Measurements from ENCODE around the gene LCORL.

The LCORL gene

DNA sequence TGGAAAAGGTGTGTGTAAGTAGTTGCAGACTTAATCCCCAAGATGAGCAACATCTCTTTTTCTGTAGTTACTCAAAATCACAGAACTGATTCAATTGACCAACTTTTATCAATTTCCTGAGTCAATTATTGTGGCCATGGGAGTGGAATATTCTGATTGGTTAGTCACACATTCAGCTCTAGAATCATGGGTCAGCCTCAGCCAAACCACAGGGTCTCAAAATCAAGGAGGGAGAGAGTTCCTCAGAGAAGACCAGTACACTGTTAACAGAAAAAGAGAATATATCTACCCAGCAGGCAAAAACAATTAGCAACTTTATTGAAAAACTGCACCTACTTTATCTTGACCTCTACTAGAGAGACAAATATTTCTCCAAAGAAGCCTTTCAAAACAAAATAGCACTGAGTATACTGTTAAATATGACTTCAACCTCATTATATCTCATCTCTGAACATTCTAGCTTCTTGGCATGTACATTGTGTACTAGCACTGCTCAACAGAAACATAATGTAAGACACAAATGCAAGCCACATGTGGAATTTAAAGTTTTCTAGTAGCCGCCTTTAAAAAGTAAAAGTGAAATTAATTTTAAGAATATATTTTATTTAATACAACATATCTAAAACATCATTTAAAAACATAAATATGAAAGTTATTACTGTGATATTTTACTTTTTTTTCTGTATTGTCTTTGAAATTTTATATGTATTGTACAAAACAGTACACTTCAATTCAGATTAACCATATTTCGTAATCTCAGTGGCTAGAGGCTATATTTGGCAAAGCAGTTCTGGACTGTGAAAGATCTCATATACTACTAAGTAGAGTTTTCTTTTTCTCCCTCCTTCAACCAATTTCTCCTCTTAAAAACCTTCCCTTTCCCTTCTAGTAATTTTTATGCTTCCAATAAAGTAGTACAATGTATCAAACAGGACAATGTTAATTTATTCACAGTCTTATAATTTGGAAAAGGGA lies 11.8 kb upstream of the LCORL start:
- TF ChIP-seq, protein P1, sequence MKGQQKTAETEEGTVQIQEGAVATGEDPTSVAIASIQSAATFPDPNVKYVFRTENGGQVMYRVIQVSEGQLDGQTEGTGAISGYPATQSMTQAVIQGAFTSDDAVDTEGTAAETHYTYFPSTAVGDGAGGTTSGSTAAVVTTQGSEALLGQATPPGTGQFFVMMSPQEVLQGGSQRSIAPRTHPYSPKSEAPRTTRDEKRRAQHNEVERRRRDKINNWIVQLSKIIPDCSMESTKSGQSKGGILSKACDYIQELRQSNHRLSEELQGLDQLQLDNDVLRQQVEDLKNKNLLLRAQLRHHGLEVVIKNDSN (IDR thresholded peaks at IDR 0.05): no peak
- TF ChIP-seq ZBTB7A (IDR thresholded peaks at IDR 0.05; ENCODE audit: low read depth): no peak

DNA sequence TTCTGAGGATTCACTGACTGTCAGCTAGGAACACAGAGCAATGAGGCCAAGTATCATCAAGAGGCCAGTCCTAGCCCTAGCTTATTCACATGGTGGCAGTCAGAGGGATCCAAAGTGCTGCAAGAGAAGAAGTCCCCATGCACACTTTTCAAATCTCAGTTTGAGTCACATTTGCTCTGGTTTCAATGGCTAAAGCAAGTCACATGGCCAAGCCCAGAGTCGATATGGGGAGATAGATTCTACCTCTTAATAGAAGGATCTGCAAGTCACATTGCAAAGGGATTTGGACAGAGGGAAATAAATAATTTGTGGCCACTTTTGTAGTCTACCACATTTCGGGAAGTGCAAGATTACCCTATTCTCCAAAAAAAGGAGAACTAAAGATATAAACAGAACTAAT lies 3.7 kb upstream of the LCORL start:
- TF ChIP-seq CREB1 (IDR thresholded peaks at IDR 0.05; ENCODE audit: low read depth) (no peak), EP300 (IDR thresholded peaks at IDR 0.05; ENCODE audit: borderline replicate concordance) (no peak), EGR1 (IDR thresholded peaks at IDR 0.05) (no peak), TCF12 (IDR thresholded peaks at IDR 0.05; ENCODE audit: low read depth) (no peak), TAF1 (IDR thresholded peaks at IDR 0.05; ENCODE audit: low read depth) (no peak), NFIC (IDR thresholded peaks at IDR 0.05) (no peak), FOXM1 (IDR thresholded peaks at IDR 0.05; ENCODE audit: borderline replicate concordance, low read depth) (no peak), YY1 (IDR thresholded peaks at IDR 0.05; ENCODE audit: low read depth) (no peak)
- TF ChIP-seq, protein P2, sequence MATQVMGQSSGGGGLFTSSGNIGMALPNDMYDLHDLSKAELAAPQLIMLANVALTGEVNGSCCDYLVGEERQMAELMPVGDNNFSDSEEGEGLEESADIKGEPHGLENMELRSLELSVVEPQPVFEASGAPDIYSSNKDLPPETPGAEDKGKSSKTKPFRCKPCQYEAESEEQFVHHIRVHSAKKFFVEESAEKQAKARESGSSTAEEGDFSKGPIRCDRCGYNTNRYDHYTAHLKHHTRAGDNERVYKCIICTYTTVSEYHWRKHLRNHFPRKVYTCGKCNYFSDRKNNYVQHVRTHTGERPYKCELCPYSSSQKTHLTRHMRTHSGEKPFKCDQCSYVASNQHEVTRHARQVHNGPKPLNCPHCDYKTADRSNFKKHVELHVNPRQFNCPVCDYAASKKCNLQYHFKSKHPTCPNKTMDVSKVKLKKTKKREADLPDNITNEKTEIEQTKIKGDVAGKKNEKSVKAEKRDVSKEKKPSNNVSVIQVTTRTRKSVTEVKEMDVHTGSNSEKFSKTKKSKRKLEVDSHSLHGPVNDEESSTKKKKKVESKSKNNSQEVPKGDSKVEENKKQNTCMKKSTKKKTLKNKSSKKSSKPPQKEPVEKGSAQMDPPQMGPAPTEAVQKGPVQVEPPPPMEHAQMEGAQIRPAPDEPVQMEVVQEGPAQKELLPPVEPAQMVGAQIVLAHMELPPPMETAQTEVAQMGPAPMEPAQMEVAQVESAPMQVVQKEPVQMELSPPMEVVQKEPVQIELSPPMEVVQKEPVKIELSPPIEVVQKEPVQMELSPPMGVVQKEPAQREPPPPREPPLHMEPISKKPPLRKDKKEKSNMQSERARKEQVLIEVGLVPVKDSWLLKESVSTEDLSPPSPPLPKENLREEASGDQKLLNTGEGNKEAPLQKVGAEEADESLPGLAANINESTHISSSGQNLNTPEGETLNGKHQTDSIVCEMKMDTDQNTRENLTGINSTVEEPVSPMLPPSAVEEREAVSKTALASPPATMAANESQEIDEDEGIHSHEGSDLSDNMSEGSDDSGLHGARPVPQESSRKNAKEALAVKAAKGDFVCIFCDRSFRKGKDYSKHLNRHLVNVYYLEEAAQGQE (IDR thresholded peaks at IDR 0.05; ENCODE audit: low read depth): no peak
- TF ChIP-seq, protein P1 (IDR thresholded peaks at IDR 0.05): no peak

DNA sequence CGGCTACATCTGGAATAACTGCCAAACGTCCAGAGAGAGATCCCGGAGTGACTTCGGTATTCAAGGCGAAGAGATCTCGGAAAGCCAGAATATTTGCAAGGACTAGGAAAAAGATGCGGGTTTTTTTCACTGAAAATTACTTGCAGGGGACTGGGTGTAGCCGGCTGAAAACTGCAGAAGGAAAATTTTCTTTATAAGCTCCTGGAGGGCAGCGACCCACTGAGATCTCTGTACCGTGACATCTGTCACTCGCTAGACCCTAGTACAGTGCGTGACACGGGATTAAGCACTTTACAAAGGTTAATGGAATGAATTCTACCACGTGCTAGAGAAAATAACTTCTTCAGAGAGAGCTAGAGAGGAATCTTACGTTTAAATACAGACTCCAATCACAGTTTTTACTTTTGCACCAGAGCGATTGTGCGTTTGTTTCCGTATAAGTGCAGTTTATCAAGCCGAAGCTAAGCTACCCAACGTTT lies 1.1 kb upstream of the LCORL start:
- TF ChIP-seq CREB1 (IDR thresholded peaks at IDR 0.05; ENCODE audit: low read depth): no peak
- no peak for TF ChIP-seq EGR1 (IDR thresholded peaks at IDR 0.05)
- TF ChIP-seq, protein P3, sequence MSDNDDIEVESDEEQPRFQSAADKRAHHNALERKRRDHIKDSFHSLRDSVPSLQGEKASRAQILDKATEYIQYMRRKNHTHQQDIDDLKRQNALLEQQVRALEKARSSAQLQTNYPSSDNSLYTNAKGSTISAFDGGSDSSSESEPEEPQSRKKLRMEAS (IDR thresholded peaks at IDR 0.05): no peak
- TF ChIP-seq ZBTB7A (IDR thresholded peaks at IDR 0.05; ENCODE audit: low read depth): no peak
- TF ChIP-seq, protein P2 (IDR thresholded peaks at IDR 0.05; ENCODE audit: low read depth): no peak
- TF ChIP-seq RAD21 (IDR thresholded peaks at IDR 0.05; ENCODE audit: low read depth): no peak
- TF ChIP-seq, protein P1 (IDR thresholded peaks at IDR 0.05): no peak
- no peak for TF ChIP-seq CEBPB (IDR thresholded peaks at IDR 0.05)
- TF ChIP-seq EP300 (IDR thresholded peaks at IDR 0.05; ENCODE audit: borderline replicate concordance): no peak
- no peak for TF ChIP-seq FOXM1 (IDR thresholded peaks at IDR 0.05; ENCODE audit: borderline replicate concordance, low read depth)
- TF ChIP-seq TAF1 (IDR thresholded peaks at IDR 0.05; ENCODE audit: low read depth): no peak
- TF ChIP-seq YY1 (IDR thresholded peaks at IDR 0.05; ENCODE audit: low read depth): no peak
- TF ChIP-seq NFIC (IDR thresholded peaks at IDR 0.05): no peak

DNA sequence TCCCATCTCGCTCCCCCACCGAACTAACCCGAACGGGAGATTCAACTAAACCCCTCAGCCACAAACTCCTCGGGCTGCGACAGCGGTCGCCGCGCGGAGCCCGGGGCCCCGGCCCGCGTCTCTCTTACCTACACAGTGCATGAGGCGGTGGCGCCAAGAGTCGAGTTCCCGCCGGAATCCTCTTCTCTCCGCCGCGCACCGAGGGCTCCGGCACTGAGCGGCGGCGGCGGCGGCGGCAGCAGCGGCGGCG lies 160 bp downstream of the LCORL start:
- TF ChIP-seq TAF1 (IDR thresholded peaks at IDR 0.05; ENCODE audit: low read depth): no peak; the same call in 1 of the 2 replicates
- TF ChIP-seq NFIC (IDR thresholded peaks at IDR 0.05): no peak
- TF ChIP-seq EP300 (IDR thresholded peaks at IDR 0.05; ENCODE audit: borderline replicate concordance): peak; percentile 41
- TF ChIP-seq RAD21 (IDR thresholded peaks at IDR 0.05; ENCODE audit: low read depth): no peak
- no peak for TF ChIP-seq TCF12 (IDR thresholded peaks at IDR 0.05; ENCODE audit: low read depth)
- no peak for TF ChIP-seq CREB1 (IDR thresholded peaks at IDR 0.05; ENCODE audit: low read depth)

DNA sequence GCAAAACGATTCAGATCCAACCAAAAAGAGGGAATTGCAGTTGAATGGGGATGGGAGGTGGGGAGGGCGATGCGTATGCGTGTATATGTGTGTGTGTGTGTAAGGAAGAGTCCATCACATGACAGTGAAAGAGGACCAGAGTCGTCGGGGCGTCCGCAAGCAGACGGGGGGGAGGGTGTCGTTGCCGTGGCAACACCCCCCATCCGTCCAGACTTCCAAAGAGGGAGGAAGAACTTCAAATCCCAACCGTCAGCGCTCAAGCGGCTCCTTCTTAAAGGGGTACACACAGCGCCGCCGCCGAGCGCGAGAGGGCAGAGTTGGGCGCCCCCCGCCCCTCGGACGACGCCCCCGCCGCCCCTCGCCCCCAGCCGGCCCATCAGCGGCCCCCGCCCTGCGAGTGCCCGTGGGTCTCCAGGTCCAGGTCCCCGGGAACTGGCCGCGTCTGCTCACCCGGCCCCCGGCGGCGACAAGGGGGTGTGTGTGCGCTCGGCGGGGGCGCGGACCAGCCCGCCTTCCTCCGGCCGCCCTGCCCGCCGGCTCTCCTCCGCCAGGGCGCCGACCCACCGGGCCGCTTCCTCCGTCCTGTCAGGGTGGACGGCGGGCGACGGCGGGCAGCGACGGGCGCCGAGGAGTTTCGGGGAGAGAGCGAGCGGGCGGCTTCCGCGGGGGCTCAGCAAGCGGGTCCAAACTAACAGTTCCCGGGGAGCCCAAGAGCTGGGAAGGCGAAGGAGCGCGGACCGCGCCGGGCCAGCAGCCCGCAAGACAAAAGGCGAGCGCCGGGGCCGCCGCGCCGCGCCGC lies 685 bp downstream of the LCORL start:
- TF ChIP-seq, protein P1 (IDR thresholded peaks at IDR 0.05): peak; percentile 66
- TF ChIP-seq, protein P2 (IDR thresholded peaks at IDR 0.05; ENCODE audit: low read depth): no peak

Measured in Ishikawa (cell line).